Heart left ventricle (tissue), 16 donors: ENCODE measurements around the gene MAML2. TPM values are rescaled to one million over a fixed set of nuclear protein-coding genes. Genes with fewer than 3 reads are reported as not detected.
"Not testable (repeated sequence)": the region's sequence is repeated elsewhere in the genome, so short reads cannot be mapped to it uniquely, and the experiment has no call there.

Experiments
- ATAC-seq, 4 donors: fragments of 200-7000 bp; cut with Tn5 transposase; one replicate each; pipeline ENCODE4 v1.9.1; 2020 to 2022; ENCODE audit warnings: moderate library complexity in 4 of 4, mild to moderate bottlenecking in 3 of 4, moderate number of reproducible peaks in 1 of 4
- DNase-seq, 5 donors: peaks; one replicate each; pipeline ENCODE4 v3.0.0-alpha.2; 2020
- H3K27ac ChIP-seq, 12 donors: fragments of 200-600 bp; sonication (generic) in 4 of 12; one replicate each; pipeline versions ENCODE4 v1.5.0 to v1.8.0; 2016 to 2022; ENCODE audit warnings: mild to moderate bottlenecking in 2 of 12
- H3K27me3 ChIP-seq, 9 donors: fragments of 200-600 bp; sonication (generic) in 2 of 9; one replicate each; pipeline versions ENCODE4 v1.5.1 to v1.8.0; 2016 to 2022; ENCODE audit warnings: mild to moderate bottlenecking in 3 of 9
- H3K36me3 ChIP-seq, 9 donors: fragments of 200-600 bp; sonication (generic) in 2 of 9; one replicate each; pipeline versions ENCODE4 v1.5.0 to v1.8.0; 2018 to 2022; ENCODE audit warnings: mild to moderate bottlenecking in 2 of 9
- H3K4me1 ChIP-seq, 12 donors: fragments of 200-600 bp; sonication (generic) in 4 of 12; one replicate each; pipeline versions ENCODE4 v1.5.0 to v1.8.0; 2016 to 2022; ENCODE audit warnings: mild to moderate bottlenecking in 3 of 12
- H3K4me3 ChIP-seq, 12 donors: fragments of 200-600 bp; sonication (generic) in 4 of 12; one replicate each; pipeline versions ENCODE4 v1.5.0 to v1.8.0; 2017 to 2022; ENCODE audit warnings: mild to moderate bottlenecking in 9 of 12, moderate library complexity in 4 of 12
- H3K9me3 ChIP-seq, 12 donors: fragments of 200-600 bp; sonication (generic) in 4 of 12; one replicate each; pipeline versions ENCODE4 v1.5.0 to v1.8.0; 2016 to 2022; ENCODE audit warnings: mild to moderate bottlenecking in 1 of 12
- CTCF ChIP-seq, 12 donors: fragments of 200-600 bp; sonication (generic) in 4 of 12; IDR thresholded peaks; one replicate each; pipeline versions ENCODE4 v1.5.0 to v1.8.0; 2018 to 2022; ENCODE audit warnings: antibody characterized with exemption in 12 of 12, mild to moderate bottlenecking in 5 of 12
- POLR2A ChIP-seq, 2 donors: fragments of 450-650 bp; IDR thresholded peaks; one replicate each; pipeline ENCODE4 v1.6.1; 2017; ENCODE audit warnings: antibody characterized with exemption in 2 of 2, mild to moderate bottlenecking in 2 of 2, moderate library complexity in 2 of 2
- WGBS, 4 donors: extraction: QIAGEN DNeasy Blood & Tissue Kit in 2 of 4; methylation state at CpG; one replicate each; pipeline versions ENCODE4 v1.1.5 to v1.1.7; 2013 to 2018; 5-methylcytosine and 5-hydroxymethylcytosine counted together
- intact Hi-C, 10 donors: fragments of 100-400 bp; cut with DNase I; formaldehyde crosslinking; loops; one replicate each; pipeline versions ENCODE4 v1.11.1 to v1.14.2; 2022
- polyA plus RNA-seq, 2 donors: library from polyadenylated mRNA; stranded (reverse); fragments of 200-250 nt; gene quantifications; one replicate each; pipeline ENCODE4 v1.2.3, GENCODE V29; 2013
- total RNA-seq, 9 donors: library from RNA; depleted of rRNA in 2 of 9; stranded (reverse); fragments of >200 nt in 2 of 9; fragmentation: NEBNext Ultra II Directional in 3 of 9; extraction: Animal tissue kit (Norgen Biotek cat#: 25700) in 3 of 9; gene quantifications; one replicate each; pipeline versions ENCODE4 v1.1.0 to v1.2.4, GENCODE V29; 2016 to 2023
- donor health status: ischemic (EF 13 %, LVEDD 7.1; RV severe dilation, severe dysfunction).
- donor health status: healthy with polysubstance abuse.
- donor health status: DM: no; HTN: yes; CAD: no.
- donor health status: DM: no; HTN: no; CAD: no.
- donor health status: ischemic (EF 25% LVEDD 6.9; RV normal size, moderate dysfunction).
- donor health status: ischemic (EF 25% LVEDD 5.7; RV mildly dilated, moderate dysfunction).
- donor health status: healthy.
- donor health status: DM: yes; HTN: yes; CAD: no.
- donor health status: ischemic (EF 35%, LVEDD 5.7; RV mildly dilated, moderate dysfunction).
- donor health status: nonischemic (EF 11% LVEDD 7.7; RV severe dilation, severe dysfunction).
- donor health status: DM: yes; HTN: yes; CAD: no.
- donor health status: PGD.
- donor health status: ischemic (EF 29% LVEDD 5.4; RV normal size, mild dysfunction).
- donor health status: nonischemic (EF 23%, LVEDD 6.1; RV moderate dilation, normal function).

The MAML2 gene
- total and polyA plus RNA-seq, 11 donors, result 1.3 to 10.8 (median 4.8) TPM

GRCh38 chr11:96290631-96291030, 52.4 kb downstream of the MAML2 start:
- Histone ChIP-seq H3K27ac (no peak overlapping the region), H3K4me1 (peaks cover 0 to 37% (median 17%) of the 10 kb centered on the region in 12 donors), H3K9me3 (no peaks in the 10 kb centered on the region), H3K27me3 (no peaks in the 10 kb centered on the region), H3K4me3 (no peak overlapping the region), H3K36me3 (peaks cover 0 to 4% (median 0%) of the 10 kb centered on the region in 9 donors)
- intact Hi-C loops, result no loop called here
- no peak for TF ChIP-seq POLR2A (IDR thresholded peaks at IDR 0.05)
- no peak for TF ChIP-seq CTCF (IDR thresholded peaks at IDR 0.05)
- 95 to 100% (median 98%) methylated on average over 1 of the region's 1 CpG for WGBS, 4 donors
- ATAC-seq (no peak), DNase-seq (no peak)

GRCh38 chr11:96290031-96290430, 53.0 kb downstream of the MAML2 start:
- intact Hi-C loops, result no loop called here
- DNase-seq (no peak), ATAC-seq (no peak)
- Histone ChIP-seq H3K27ac (no peak overlapping the region), H3K4me3 (no peak overlapping the region), H3K4me1 (peaks cover 0 to 34% (median 16%) of the 10 kb centered on the region in 12 donors), H3K27me3 (no peaks in the 10 kb centered on the region), H3K36me3 (peaks cover 0 to 4% (median 0%) of the 10 kb centered on the region in 9 donors), H3K9me3 (no peaks in the 10 kb centered on the region)
- TF ChIP-seq CTCF (IDR thresholded peaks at IDR 0.05) (no peak), POLR2A (IDR thresholded peaks at IDR 0.05) (no peak)
- 49 to 91% (median 85%) methylated on average over 1 of the region's 1 CpG for WGBS, 4 donors

- TF ChIP-seq CTCF (IDR thresholded peaks at IDR 0.05) (no peak), POLR2A (IDR thresholded peaks at IDR 0.05) (no peak)
- no peaks in the 10 kb centered on the region for H3K9me3 ChIP-seq
- H3K4me3 ChIP-seq, result no peak overlapping the region
- no peak for DNase-seq
- WGBS, 4 donors, result 93 to 99% (median 96%) methylated on average over 3 of the region's 3 CpGs
- no peaks in the 10 kb centered on the region for H3K27me3 ChIP-seq
- peaks cover 0 to 4% (median 0%) of the 10 kb centered on the region in 9 donors for H3K36me3 ChIP-seq
- no peak overlapping the region for H3K27ac ChIP-seq
- peaks cover 0 to 23% (median 7%) of the 10 kb centered on the region in 12 donors for H3K4me1 ChIP-seq
- intact Hi-C loops, result no loop called here
- ATAC-seq, result no peak
Measured at GRCh38 chr11:96288915-96289314, 54.1 kb downstream of the MAML2 start.

GRCh38 chr11:96287822-96288439, 55.1 kb downstream of the MAML2 start:
- no peak for ATAC-seq
- WGBS, 4 donors, result 85 to 88% (median 87%) methylated on average over 6 of the region's 6 CpGs
- Histone ChIP-seq H3K36me3 (peaks cover 0 to 4% (median 0%) of the 10 kb centered on the region in 9 donors), H3K4me1 (peaks cover 0 to 20% (median 0%) of the 10 kb centered on the region in 12 donors), H3K4me3 (no peak overlapping the region), H3K9me3 (no peaks in the 10 kb centered on the region), H3K27me3 (no peaks in the 10 kb centered on the region), H3K27ac (no peak overlapping the region)
- no peak for DNase-seq
- intact Hi-C loops, result no loop called here
- TF ChIP-seq POLR2A (IDR thresholded peaks at IDR 0.05) (no peak), CTCF (IDR thresholded peaks at IDR 0.05) (no peak)

GRCh38 chr11:96285985-96286384, 57.0 kb downstream of the MAML2 start:
- intact Hi-C loops, H3K9me3 ChIP-seq, H3K4me3 ChIP-seq, H3K27ac ChIP-seq, H3K27me3 ChIP-seq, H3K36me3 ChIP-seq, DNase-seq, ATAC-seq: not testable (repeated sequence)
- 98 to 99% (median 98%) methylated on average over 6 of the region's 6 CpGs for WGBS, 4 donors
- H3K4me1 ChIP-seq, result peaks cover 0 to 24% (median 0%) of the 10 kb centered on the region in 12 donors
